K562 (cell line): ENCODE results near the gene FOXF2. TPM values are rescaled to one million over a fixed set of nuclear protein-coding genes. Genes with fewer than 3 reads are reported as not detected.

Experiments
- ATAC-seq: fragments of 200-7000 bp; cut with Tn5 transposase; 3 replicates; pipeline ENCODE4 v1.9.1; 2020; ENCODE audit warnings: moderate library complexity
- BruUV-seq: library from RNA; stranded (reverse); fragments of 400-500 nt; replicated peaks from 2 replicates; lab custom pipeline; 2021; lab: Mats Ljungman, UMichigan
- CTCF ChIA-PET: fragments of 300-600 bp; formaldehyde crosslinking; extraction: SDS; loops from one replicate; lab custom pipeline; 2021; ENCODE audit warnings: low intra/inter-chr PET ratio; lab: Yijun Ruan, JAX
- POLR2A ChIA-PET: fragments of 300-600, 350-650 bp; sonication (Branson Sonifier 250); formaldehyde crosslinking; extraction: SDS; loops from one replicate; lab custom pipeline; 2021; ENCODE audit warnings: antibody characterized with exemption, inconsistent platforms; lab: Yijun Ruan, JAX
- DNase-seq, 4 experiments: peaks; one replicate each; pipeline versions ENCODE4 v3.0.0 to v3.0.0-alpha.2; 2011 to 2018; ENCODE audit warnings: low spot score in 3 of 4, mixed read lengths in 3 of 4; ENCODE audit errors: extremely low read depth in 1 of 4
- FAIRE-seq: peaks from 2 replicates; lab custom pipeline; 2011; peaks lifted over from hg19 to GRCh38; lab: Jason Lieb, UNC
- H2AFZ ChIP-seq: 2 replicates; pipeline ENCODE4 v1.6.0; 2011; ENCODE audit warnings: low read depth, low read length, control low read depth, inconsistent platforms
- H3K27ac ChIP-seq: fragments of 200-600 bp; 3 replicates; pipeline ENCODE4 v1.8.0; 2011; ENCODE audit warnings: low read depth, mild to moderate bottlenecking, control low read depth, inconsistent platforms, low read length, moderate library complexity, mixed read lengths; ENCODE audit errors: extremely low read depth
- H3K27me3 ChIP-seq, 2 experiments: fragments of 300-600 bp in 1 of 2; 2 replicates in 1 of 2; 3 replicates in 1 of 2; pipeline versions ENCODE4 v1.6.0 to v1.8.0; 2011; ENCODE audit warnings: inconsistent platforms in 2 of 2, low read length in 2 of 2, mild to moderate bottlenecking in 1 of 2, mixed read lengths in 1 of 2, moderate library complexity in 1 of 2; ENCODE audit not compliant: control insufficient read depth in 2 of 2, insufficient read depth in 2 of 2
- H3K36me3 ChIP-seq: fragments of 300-600 bp; 3 replicates; pipeline ENCODE4 v1.8.0; 2011; ENCODE audit warnings: mild to moderate bottlenecking, low read length, inconsistent platforms; ENCODE audit not compliant: control insufficient read depth, insufficient read depth
- H3K4me1 ChIP-seq, 2 experiments: fragments of 200-600 bp in 1 of 2; replicated peaks in 1 of 2; 2 replicates in 1 of 2; 3 replicates in 1 of 2; pipeline versions ENCODE4 v1.5.1 to v1.8.0; 2011; ENCODE audit warnings: inconsistent platforms in 2 of 2, low read length in 2 of 2, mild to moderate bottlenecking in 1 of 2, mixed read lengths in 1 of 2, moderate library complexity in 1 of 2; ENCODE audit not compliant: control insufficient read depth in 2 of 2, insufficient read depth in 2 of 2
- H3K4me2 ChIP-seq: 2 replicates; pipeline ENCODE4 v1.6.1; 2011; ENCODE audit warnings: low read length, control low read depth, inconsistent platforms, mixed read lengths; ENCODE audit not compliant: insufficient read depth
- H3K4me3 ChIP-seq: fragments of 200-600 bp; sonication (generic), shearing (Covaris generic); 2 replicates; pipeline ENCODE4 v1.5.1; 2016; ENCODE audit warnings: control low read depth, inconsistent platforms
- H3K79me2 ChIP-seq: fragments of 200-600 bp; 3 replicates; pipeline ENCODE4 v1.8.0; 2011; ENCODE audit warnings: low read length, inconsistent platforms; ENCODE audit not compliant: control insufficient read depth, insufficient read depth
- H3K9ac ChIP-seq, 2 experiments: 2 replicates each; pipeline versions ENCODE4 v1.6.0 to v1.6.1; 2011; ENCODE audit warnings: low read depth in 2 of 2, low read length in 2 of 2, control low read depth in 1 of 2, inconsistent platforms in 1 of 2, mild to moderate bottlenecking in 1 of 2, mixed read lengths in 1 of 2; ENCODE audit not compliant: insufficient read depth in 1 of 2
- H3K9me1 ChIP-seq: one replicate; pipeline ENCODE4 v1.6.0; 2011; ENCODE audit warnings: inconsistent platforms, mild to moderate bottlenecking, low read length, moderate library complexity; ENCODE audit not compliant: control insufficient read depth, insufficient read depth
- H3K9me3 ChIP-seq: replicated peaks from 2 replicates; pipeline ENCODE4 v1.5.1; 2011; ENCODE audit warnings: low read depth, low read length, inconsistent platforms; ENCODE audit not compliant: control insufficient read depth, insufficient read depth
- H4K20me1 ChIP-seq: replicated peaks from 2 replicates; pipeline ENCODE4 v1.6.1; 2011; ENCODE audit warnings: low read length, inconsistent platforms, mixed read lengths; ENCODE audit not compliant: control insufficient read depth, insufficient read depth
- ETS2 ChIP-seq: IDR thresholded peaks from 2 replicates; pipeline ENCODE4 v1.6.1; 2016; ENCODE audit warnings: borderline replicate concordance, missing genetic modification characterization, mild to moderate bottlenecking, moderate library complexity, missing compliant biosample characterization; ENCODE audit not compliant: poor library complexity, severe bottlenecking
- GABPB2 ChIP-seq: fragments of 250-450 bp; sonication (Bioruptor Pico); conservative IDR thresholded peaks from 2 replicates; pipeline ENCODE4 v1.5.1; 2021; ENCODE audit warnings: mild to moderate bottlenecking
- NR2C2 ChIP-seq, 2 experiments: fragments of 200-800 bp in 1 of 2; sonication (Bioruptor generic) in 1 of 2; sonication (generic) in 1 of 2; formaldehyde crosslinking in 1 of 2; IDR thresholded peaks; 2 replicates each; pipeline versions ENCODE4 v1.6.1 to v1.8.0; 2016 to 2022; ENCODE audit warnings: mild to moderate bottlenecking in 1 of 2, missing compliant biosample characterization in 1 of 2, missing genetic modification characterization in 1 of 2, missing genetic modification reagents in 1 of 2
- WGBS: fragments of 100-300 bp; shearing (Covaris generic); methylation state at CpG from one replicate; pipeline ENCODE4 v1.1.6; 2016; ENCODE audit warnings: low coverage, mixed read lengths; ENCODE audit not compliant: insufficient coverage; ENCODE audit errors: missing lambda C conversion rate; 5-methylcytosine and 5-hydroxymethylcytosine counted together
- in situ Hi-C: fragments of 300-500 bp; cut with MboI; formaldehyde crosslinking; loops from 4 replicates; pipeline ENCODE4 v1.15.0; 2018; ENCODE audit warnings: inconsistent platforms, mixed read lengths
- intact Hi-C: fragments of 100-400 bp; cut with micrococcal nuclease; formaldehyde crosslinking; loops from 2 replicates; pipeline ENCODE4 v1.14.2; 2022
- polyA plus RNA-seq, 8 experiments: library from polyadenylated mRNA; depleted of rRNA in 4 of 8; stranded (reverse) in 5 of 8; unstranded in 3 of 8; fragments of >200 nt; fragmentation: Nextera tagmentation in 2 of 8; fragmentation: Illumina TruSeq in 1 of 8; extraction: Ambion mirVana in 2 of 8; extraction: Trizol in 1 of 8; gene quantifications; 2 replicates each; pipeline versions ENCODE4 v1.2.1 to v1.2.3, GENCODE V29; 2011 to 2014; ENCODE audit warnings: inconsistent platforms in 1 of 8, missing spikeins in 1 of 8
- total RNA-seq, 7 experiments: library from RNA; depleted of rRNA in 6 of 7; stranded (reverse); fragments of >200 nt in 6 of 7; fragmentation: Illumina TruSeq in 2 of 7; extraction: Trizol in 2 of 7; gene quantifications; 2 replicates each; pipeline versions ENCODE4 v1.2.1 to v1.2.3, GENCODE V29; 2011 to 2021; ENCODE audit warnings: low replicate concordance in 1 of 7
- TF ChIP-seq, protein P1 (sequence below): IDR thresholded peaks from 2 replicates; pipeline ENCODE4 v1.6.1; 2016; ENCODE audit warnings: missing genetic modification characterization, missing compliant biosample characterization
- TF ChIP-seq, protein P2 (sequence below): fragments of 450-650 bp; formaldehyde crosslinking; IDR thresholded peaks from 2 replicates; pipeline ENCODE4 v1.4.0; 2022; ENCODE audit warnings: missing genetic modification characterization
- TF ChIP-seq, protein P3 (sequence below): fragments of 200-600 bp; sonication (generic); IDR thresholded peaks from one replicate; pipeline ENCODE4 v1.6.1; 2012; ENCODE audit warnings: mild to moderate bottlenecking, low read depth, low read length, inconsistent platforms

Gene FOXF2
- total and polyA plus RNA-seq, 9 of the 15 experiments (the other 6 are each of a cell fraction or from before 2014, with no cell fraction given) = not detected

DNA sequence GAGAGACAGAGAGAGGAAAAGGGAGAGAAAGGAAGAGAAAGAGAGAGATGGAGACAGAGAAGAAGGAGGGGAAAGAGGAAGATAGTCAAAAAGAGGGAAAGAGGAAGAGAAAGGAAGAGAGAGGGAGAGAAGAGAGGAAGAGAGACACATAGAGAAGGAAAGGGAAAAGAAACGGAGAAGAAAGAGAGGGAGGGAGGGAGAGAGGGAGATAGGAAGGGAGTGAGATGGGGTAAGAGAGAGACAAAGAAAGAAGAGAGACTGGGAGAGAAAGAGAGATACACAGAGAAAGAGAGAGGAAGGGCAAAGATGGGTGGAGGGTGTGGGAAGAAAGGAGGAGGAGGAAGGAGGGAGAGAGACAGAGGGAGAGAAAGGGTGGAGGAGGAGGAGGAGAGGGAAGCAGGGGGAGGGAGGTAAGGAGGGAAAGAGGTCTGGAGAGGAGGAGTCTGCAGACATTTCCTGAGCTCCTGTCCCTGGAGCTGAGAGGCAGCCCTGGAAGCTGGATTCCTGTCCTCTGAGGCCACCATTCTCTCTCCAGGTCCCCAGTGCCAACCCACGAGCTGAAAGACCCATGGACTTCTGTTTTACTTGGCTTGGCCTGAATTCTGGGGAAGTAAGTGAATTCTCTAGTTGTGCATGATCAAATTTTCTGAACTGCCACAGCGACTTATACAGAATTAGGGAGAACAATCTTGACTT is 9.9 kb downstream of the FOXF2 start:
- Histone ChIP-seq H3K79me2 (no peaks in the 10 kb centered on the region), H3K4me2 (no peak overlapping the region), H4K20me1 (0 out of 2 replicates have a peak, but pooled peaks cover 5% of the 10 kb centered on the region), H3K9me3 (no peaks in the 10 kb centered on the region), H3K4me1 (peaks cover 0 to 4% of the 10 kb centered on the region in 2 experiments; a peak in 2 of 5 replicates), H3K9me1 (no peaks in the 10 kb centered on the region), H3K9ac (no peak overlapping the region), H2AFZ (no peak overlapping the region), H3K4me3 (no peak overlapping the region), H3K27ac (no peak overlapping the region), H3K27me3 (peaks cover 30 to 57% of the 10 kb centered on the region in 2 experiments), H3K36me3 (no peaks in the 10 kb centered on the region)
- BruUV-seq = no TSS peak
- ATAC-seq (no peak), FAIRE-seq (no peak), DNase-seq (no peak)
- POLR2A ChIA-PET = no interaction called here
- intact Hi-C loops = no loop called here
- in situ Hi-C loops = no loop called here
- CTCF ChIA-PET = no interaction called here
- WGBS = 0% methylated on average over 3 of the region's 3 CpGs
- TF ChIP-seq, protein P1, sequence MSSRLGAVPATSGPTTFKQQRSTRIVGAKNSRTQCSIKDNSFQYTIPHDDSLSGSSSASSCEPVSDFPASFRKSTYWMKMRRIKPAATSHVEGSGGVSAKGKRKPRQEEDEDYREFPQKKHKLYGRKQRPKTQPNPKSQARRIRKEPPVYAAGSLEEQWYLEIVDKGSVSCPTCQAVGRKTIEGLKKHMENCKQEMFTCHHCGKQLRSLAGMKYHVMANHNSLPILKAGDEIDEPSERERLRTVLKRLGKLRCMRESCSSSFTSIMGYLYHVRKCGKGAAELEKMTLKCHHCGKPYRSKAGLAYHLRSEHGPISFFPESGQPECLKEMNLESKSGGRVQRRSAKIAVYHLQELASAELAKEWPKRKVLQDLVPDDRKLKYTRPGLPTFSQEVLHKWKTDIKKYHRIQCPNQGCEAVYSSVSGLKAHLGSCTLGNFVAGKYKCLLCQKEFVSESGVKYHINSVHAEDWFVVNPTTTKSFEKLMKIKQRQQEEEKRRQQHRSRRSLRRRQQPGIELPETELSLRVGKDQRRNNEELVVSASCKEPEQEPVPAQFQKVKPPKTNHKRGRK (tag) = peak; percentile 71
- TF ChIP-seq, protein P2, sequence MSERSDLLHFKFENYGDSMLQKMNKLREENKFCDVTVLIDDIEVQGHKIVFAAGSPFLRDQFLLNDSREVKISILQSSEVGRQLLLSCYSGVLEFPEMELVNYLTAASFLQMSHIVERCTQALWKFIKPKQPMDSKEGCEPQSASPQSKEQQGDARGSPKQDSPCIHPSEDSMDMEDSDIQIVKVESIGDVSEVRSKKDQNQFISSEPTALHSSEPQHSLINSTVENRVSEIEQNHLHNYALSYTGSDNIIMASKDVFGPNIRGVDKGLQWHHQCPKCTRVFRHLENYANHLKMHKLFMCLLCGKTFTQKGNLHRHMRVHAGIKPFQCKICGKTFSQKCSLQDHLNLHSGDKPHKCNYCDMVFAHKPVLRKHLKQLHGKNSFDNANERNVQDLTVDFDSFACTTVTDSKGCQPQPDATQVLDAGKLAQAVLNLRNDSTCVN = 0 out of 2 replicates have a peak, but pooled peaks have one; percentile 36
- TF ChIP-seq, protein P3, sequence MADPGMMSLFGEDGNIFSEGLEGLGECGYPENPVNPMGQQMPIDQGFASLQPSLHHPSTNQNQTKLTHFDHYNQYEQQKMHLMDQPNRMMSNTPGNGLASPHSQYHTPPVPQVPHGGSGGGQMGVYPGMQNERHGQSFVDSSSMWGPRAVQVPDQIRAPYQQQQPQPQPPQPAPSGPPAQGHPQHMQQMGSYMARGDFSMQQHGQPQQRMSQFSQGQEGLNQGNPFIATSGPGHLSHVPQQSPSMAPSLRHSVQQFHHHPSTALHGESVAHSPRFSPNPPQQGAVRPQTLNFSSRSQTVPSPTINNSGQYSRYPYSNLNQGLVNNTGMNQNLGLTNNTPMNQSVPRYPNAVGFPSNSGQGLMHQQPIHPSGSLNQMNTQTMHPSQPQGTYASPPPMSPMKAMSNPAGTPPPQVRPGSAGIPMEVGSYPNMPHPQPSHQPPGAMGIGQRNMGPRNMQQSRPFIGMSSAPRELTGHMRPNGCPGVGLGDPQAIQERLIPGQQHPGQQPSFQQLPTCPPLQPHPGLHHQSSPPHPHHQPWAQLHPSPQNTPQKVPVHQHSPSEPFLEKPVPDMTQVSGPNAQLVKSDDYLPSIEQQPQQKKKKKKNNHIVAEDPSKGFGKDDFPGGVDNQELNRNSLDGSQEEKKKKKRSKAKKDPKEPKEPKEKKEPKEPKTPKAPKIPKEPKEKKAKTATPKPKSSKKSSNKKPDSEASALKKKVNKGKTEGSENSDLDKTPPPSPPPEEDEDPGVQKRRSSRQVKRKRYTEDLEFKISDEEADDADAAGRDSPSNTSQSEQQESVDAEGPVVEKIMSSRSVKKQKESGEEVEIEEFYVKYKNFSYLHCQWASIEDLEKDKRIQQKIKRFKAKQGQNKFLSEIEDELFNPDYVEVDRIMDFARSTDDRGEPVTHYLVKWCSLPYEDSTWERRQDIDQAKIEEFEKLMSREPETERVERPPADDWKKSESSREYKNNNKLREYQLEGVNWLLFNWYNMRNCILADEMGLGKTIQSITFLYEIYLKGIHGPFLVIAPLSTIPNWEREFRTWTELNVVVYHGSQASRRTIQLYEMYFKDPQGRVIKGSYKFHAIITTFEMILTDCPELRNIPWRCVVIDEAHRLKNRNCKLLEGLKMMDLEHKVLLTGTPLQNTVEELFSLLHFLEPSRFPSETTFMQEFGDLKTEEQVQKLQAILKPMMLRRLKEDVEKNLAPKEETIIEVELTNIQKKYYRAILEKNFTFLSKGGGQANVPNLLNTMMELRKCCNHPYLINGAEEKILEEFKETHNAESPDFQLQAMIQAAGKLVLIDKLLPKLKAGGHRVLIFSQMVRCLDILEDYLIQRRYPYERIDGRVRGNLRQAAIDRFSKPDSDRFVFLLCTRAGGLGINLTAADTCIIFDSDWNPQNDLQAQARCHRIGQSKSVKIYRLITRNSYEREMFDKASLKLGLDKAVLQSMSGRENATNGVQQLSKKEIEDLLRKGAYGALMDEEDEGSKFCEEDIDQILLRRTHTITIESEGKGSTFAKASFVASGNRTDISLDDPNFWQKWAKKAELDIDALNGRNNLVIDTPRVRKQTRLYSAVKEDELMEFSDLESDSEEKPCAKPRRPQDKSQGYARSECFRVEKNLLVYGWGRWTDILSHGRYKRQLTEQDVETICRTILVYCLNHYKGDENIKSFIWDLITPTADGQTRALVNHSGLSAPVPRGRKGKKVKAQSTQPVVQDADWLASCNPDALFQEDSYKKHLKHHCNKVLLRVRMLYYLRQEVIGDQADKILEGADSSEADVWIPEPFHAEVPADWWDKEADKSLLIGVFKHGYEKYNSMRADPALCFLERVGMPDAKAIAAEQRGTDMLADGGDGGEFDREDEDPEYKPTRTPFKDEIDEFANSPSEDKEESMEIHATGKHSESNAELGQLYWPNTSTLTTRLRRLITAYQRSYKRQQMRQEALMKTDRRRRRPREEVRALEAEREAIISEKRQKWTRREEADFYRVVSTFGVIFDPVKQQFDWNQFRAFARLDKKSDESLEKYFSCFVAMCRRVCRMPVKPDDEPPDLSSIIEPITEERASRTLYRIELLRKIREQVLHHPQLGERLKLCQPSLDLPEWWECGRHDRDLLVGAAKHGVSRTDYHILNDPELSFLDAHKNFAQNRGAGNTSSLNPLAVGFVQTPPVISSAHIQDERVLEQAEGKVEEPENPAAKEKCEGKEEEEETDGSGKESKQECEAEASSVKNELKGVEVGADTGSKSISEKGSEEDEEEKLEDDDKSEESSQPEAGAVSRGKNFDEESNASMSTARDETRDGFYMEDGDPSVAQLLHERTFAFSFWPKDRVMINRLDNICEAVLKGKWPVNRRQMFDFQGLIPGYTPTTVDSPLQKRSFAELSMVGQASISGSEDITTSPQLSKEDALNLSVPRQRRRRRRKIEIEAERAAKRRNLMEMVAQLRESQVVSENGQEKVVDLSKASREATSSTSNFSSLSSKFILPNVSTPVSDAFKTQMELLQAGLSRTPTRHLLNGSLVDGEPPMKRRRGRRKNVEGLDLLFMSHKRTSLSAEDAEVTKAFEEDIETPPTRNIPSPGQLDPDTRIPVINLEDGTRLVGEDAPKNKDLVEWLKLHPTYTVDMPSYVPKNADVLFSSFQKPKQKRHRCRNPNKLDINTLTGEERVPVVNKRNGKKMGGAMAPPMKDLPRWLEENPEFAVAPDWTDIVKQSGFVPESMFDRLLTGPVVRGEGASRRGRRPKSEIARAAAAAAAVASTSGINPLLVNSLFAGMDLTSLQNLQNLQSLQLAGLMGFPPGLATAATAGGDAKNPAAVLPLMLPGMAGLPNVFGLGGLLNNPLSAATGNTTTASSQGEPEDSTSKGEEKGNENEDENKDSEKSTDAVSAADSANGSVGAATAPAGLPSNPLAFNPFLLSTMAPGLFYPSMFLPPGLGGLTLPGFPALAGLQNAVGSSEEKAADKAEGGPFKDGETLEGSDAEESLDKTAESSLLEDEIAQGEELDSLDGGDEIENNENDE = no peak
- no peak for TF ChIP-seq ETS2
- TF ChIP-seq NR2C2 (CRISPR knock-in tag; IDR thresholded peaks at IDR 0.05) = no peak
- no peak for TF ChIP-seq NR2C2 (tag; IDR thresholded peaks at IDR 0.05)
- no peak for TF ChIP-seq GABPB2 (CRISPR knock-in tag)
